K562 (cell line): ENCODE measurements around the gene TDRD9. TPM values are rescaled to one million over a fixed set of nuclear protein-coding genes. Genes with fewer than 3 reads are reported as not detected.
A peak's percentile ranks its signal among the peaks of the same experiment; 100 is the strongest.

Source experiments
- ATAC-seq: fragments of 200-7000 bp; cut with Tn5 transposase; 3 replicates; pipeline ENCODE4 v1.9.1; 2020; ENCODE audit warnings: moderate library complexity
- BruUV-seq: library from RNA; stranded (reverse); fragments of 400-500 nt; replicated peaks from 2 replicates; lab custom pipeline; 2021; lab: Mats Ljungman, UMichigan
- CTCF ChIA-PET: fragments of 300-600 bp; formaldehyde crosslinking; extraction: SDS; loops from one replicate; lab custom pipeline; 2021; ENCODE audit warnings: low intra/inter-chr PET ratio; lab: Yijun Ruan, JAX
- POLR2A ChIA-PET: fragments of 300-600, 350-650 bp; sonication (Branson Sonifier 250); formaldehyde crosslinking; extraction: SDS; loops from one replicate; lab custom pipeline; 2021; ENCODE audit warnings: antibody characterized with exemption, inconsistent platforms; lab: Yijun Ruan, JAX
- DNase-seq, 4 experiments: peaks; one replicate each; pipeline versions ENCODE4 v3.0.0 to v3.0.0-alpha.2; 2011 to 2018; ENCODE audit warnings: low spot score in 3 of 4, mixed read lengths in 3 of 4; ENCODE audit errors: extremely low read depth in 1 of 4
- FAIRE-seq: peaks from 2 replicates; lab custom pipeline; 2011; peaks lifted over from hg19 to GRCh38; lab: Jason Lieb, UNC
- H2AFZ ChIP-seq: 2 replicates; pipeline ENCODE4 v1.6.0; 2011; ENCODE audit warnings: low read depth, low read length, control low read depth, inconsistent platforms
- H3K27ac ChIP-seq: fragments of 200-600 bp; 3 replicates; pipeline ENCODE4 v1.8.0; 2011; ENCODE audit warnings: low read depth, mild to moderate bottlenecking, control low read depth, inconsistent platforms, low read length, moderate library complexity, mixed read lengths; ENCODE audit errors: extremely low read depth
- H3K27me3 ChIP-seq, 2 experiments: fragments of 300-600 bp in 1 of 2; 2 replicates in 1 of 2; 3 replicates in 1 of 2; pipeline versions ENCODE4 v1.6.0 to v1.8.0; 2011; ENCODE audit warnings: inconsistent platforms in 2 of 2, low read length in 2 of 2, mild to moderate bottlenecking in 1 of 2, mixed read lengths in 1 of 2, moderate library complexity in 1 of 2; ENCODE audit not compliant: control insufficient read depth in 2 of 2, insufficient read depth in 2 of 2
- H3K36me3 ChIP-seq: fragments of 300-600 bp; 3 replicates; pipeline ENCODE4 v1.8.0; 2011; ENCODE audit warnings: mild to moderate bottlenecking, low read length, inconsistent platforms; ENCODE audit not compliant: control insufficient read depth, insufficient read depth
- H3K4me1 ChIP-seq, 2 experiments: fragments of 200-600 bp in 1 of 2; replicated peaks in 1 of 2; 2 replicates in 1 of 2; 3 replicates in 1 of 2; pipeline versions ENCODE4 v1.5.1 to v1.8.0; 2011; ENCODE audit warnings: inconsistent platforms in 2 of 2, low read length in 2 of 2, mild to moderate bottlenecking in 1 of 2, mixed read lengths in 1 of 2, moderate library complexity in 1 of 2; ENCODE audit not compliant: control insufficient read depth in 2 of 2, insufficient read depth in 2 of 2
- H3K4me2 ChIP-seq: 2 replicates; pipeline ENCODE4 v1.6.1; 2011; ENCODE audit warnings: low read length, control low read depth, inconsistent platforms, mixed read lengths; ENCODE audit not compliant: insufficient read depth
- H3K4me3 ChIP-seq: fragments of 200-600 bp; sonication (generic), shearing (Covaris generic); 2 replicates; pipeline ENCODE4 v1.5.1; 2016; ENCODE audit warnings: control low read depth, inconsistent platforms
- H3K79me2 ChIP-seq: fragments of 200-600 bp; 3 replicates; pipeline ENCODE4 v1.8.0; 2011; ENCODE audit warnings: low read length, inconsistent platforms; ENCODE audit not compliant: control insufficient read depth, insufficient read depth
- H3K9ac ChIP-seq, 2 experiments: 2 replicates each; pipeline versions ENCODE4 v1.6.0 to v1.6.1; 2011; ENCODE audit warnings: low read depth in 2 of 2, low read length in 2 of 2, control low read depth in 1 of 2, inconsistent platforms in 1 of 2, mild to moderate bottlenecking in 1 of 2, mixed read lengths in 1 of 2; ENCODE audit not compliant: insufficient read depth in 1 of 2
- H3K9me1 ChIP-seq: one replicate; pipeline ENCODE4 v1.6.0; 2011; ENCODE audit warnings: inconsistent platforms, mild to moderate bottlenecking, low read length, moderate library complexity; ENCODE audit not compliant: control insufficient read depth, insufficient read depth
- H3K9me3 ChIP-seq: replicated peaks from 2 replicates; pipeline ENCODE4 v1.5.1; 2011; ENCODE audit warnings: low read depth, low read length, inconsistent platforms; ENCODE audit not compliant: control insufficient read depth, insufficient read depth
- H4K20me1 ChIP-seq: replicated peaks from 2 replicates; pipeline ENCODE4 v1.6.1; 2011; ENCODE audit warnings: low read length, inconsistent platforms, mixed read lengths; ENCODE audit not compliant: control insufficient read depth, insufficient read depth
- RBM25 ChIP-seq: fragments of 200-400 bp; formaldehyde crosslinking; IDR thresholded peaks from 2 replicates; pipeline ENCODE4 v1.6.1; 2018; ENCODE audit warnings: low read length, low read depth, moderate library complexity; ENCODE audit not compliant: severe bottlenecking
- RFX7 ChIP-seq: fragments of 250-450 bp; sonication (Bioruptor Pico); IDR thresholded peaks from 2 replicates; pipeline ENCODE4 v1.5.1; 2021; ENCODE audit warnings: mild to moderate bottlenecking
- ZFP36 ChIP-seq: fragments of 150-350 bp; IDR thresholded peaks from 2 replicates; pipeline ENCODE4 v1.6.1; 2018; ENCODE audit warnings: low read length, low read depth; ENCODE audit not compliant: partially characterized antibody
- ZNF3 ChIP-seq: fragments of 250-450 bp; sonication (Bioruptor Pico); IDR thresholded peaks from 2 replicates; pipeline ENCODE4 v1.5.0; 2021; ENCODE audit warnings: mild to moderate bottlenecking, moderate library complexity
- ZNF436 ChIP-seq: fragments of 250-450, 450-650 bp; sonication (Bioruptor Pico); formaldehyde crosslinking; IDR thresholded peaks from 2 replicates; pipeline ENCODE4 v1.7.0; 2020; ENCODE audit warnings: mild to moderate bottlenecking
- ZNF830 ChIP-seq: fragments of 250-450 bp; sonication (Bioruptor Pico); IDR thresholded peaks from 2 replicates; pipeline ENCODE4 v1.5.0; 2021; ENCODE audit warnings: mild to moderate bottlenecking
- WGBS: fragments of 100-300 bp; shearing (Covaris generic); methylation state at CpG from one replicate; pipeline ENCODE4 v1.1.6; 2016; ENCODE audit warnings: low coverage, mixed read lengths; ENCODE audit not compliant: insufficient coverage; ENCODE audit errors: missing lambda C conversion rate; 5-methylcytosine and 5-hydroxymethylcytosine counted together
- in situ Hi-C: fragments of 300-500 bp; cut with MboI; formaldehyde crosslinking; loops from 4 replicates; pipeline ENCODE4 v1.15.0; 2018; ENCODE audit warnings: inconsistent platforms, mixed read lengths
- intact Hi-C: fragments of 100-400 bp; cut with micrococcal nuclease; formaldehyde crosslinking; loops from 2 replicates; pipeline ENCODE4 v1.14.2; 2022
- polyA plus RNA-seq, 8 experiments: library from polyadenylated mRNA; depleted of rRNA in 4 of 8; stranded (reverse) in 5 of 8; unstranded in 3 of 8; fragments of >200 nt; fragmentation: Nextera tagmentation in 2 of 8; fragmentation: Illumina TruSeq in 1 of 8; extraction: Ambion mirVana in 2 of 8; extraction: Trizol in 1 of 8; gene quantifications; 2 replicates each; pipeline versions ENCODE4 v1.2.1 to v1.2.3, GENCODE V29; 2011 to 2014; ENCODE audit warnings: inconsistent platforms in 1 of 8, missing spikeins in 1 of 8
- total RNA-seq, 7 experiments: library from RNA; depleted of rRNA in 6 of 7; stranded (reverse); fragments of >200 nt in 6 of 7; fragmentation: Illumina TruSeq in 2 of 7; extraction: Trizol in 2 of 7; gene quantifications; 2 replicates each; pipeline versions ENCODE4 v1.2.1 to v1.2.3, GENCODE V29; 2011 to 2021; ENCODE audit warnings: low replicate concordance in 1 of 7
- TF ChIP-seq, protein P1 (sequence below): IDR thresholded peaks from 3 replicates; pipeline ENCODE4 v1.6.1; 2011; ENCODE audit warnings: borderline replicate concordance, mild to moderate bottlenecking, moderate library complexity; ENCODE audit not compliant: insufficient read length; ENCODE audit errors: extremely low read depth
- TF ChIP-seq, protein P2 (sequence below): fragments of 250-450 bp; sonication (Bioruptor Pico); IDR thresholded peaks from 2 replicates; pipeline ENCODE4 v1.9.0; 2021; ENCODE audit warnings: mild to moderate bottlenecking, inconsistent platforms

The TDRD9 gene
- total and polyA plus RNA-seq, 9 of the 15 experiments (the other 6 are each of a cell fraction or from before 2014, with no cell fraction given): 0.04 to 0.14 (median 0.04) TPM; not detected in 5

DNA sequence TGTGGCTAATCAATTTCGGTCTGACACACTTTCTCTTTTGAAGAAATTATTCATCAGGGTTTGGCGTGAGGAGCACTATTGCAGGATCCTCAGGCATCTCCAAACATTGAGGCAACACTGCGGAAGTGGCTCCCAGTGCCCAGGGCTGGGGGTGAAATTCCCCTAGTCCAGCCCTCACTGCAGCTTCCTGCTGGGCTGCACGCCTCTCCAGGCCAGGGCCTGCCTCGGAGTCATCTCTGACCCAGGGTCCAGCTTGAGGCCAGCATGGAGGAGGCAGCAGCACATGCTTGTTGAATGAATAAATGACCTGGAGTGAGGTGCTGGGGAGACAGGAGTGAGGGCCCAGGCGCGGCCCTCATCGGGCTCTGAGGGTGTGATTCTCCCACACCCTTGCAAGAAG is 36.0 kb upstream of the TDRD9 start:
- Histone ChIP-seq H2AFZ (no peak overlapping the region), H3K4me1 (peaks cover 4 to 33% of the 10 kb centered on the region in 2 experiments; a peak in 4 of 5 replicates), H3K27ac (no peak overlapping the region), H3K27me3 (peaks cover 6 to 24% of the 10 kb centered on the region in 2 experiments; a peak in 3 of 5 replicates), H3K9me1 (no peaks in the 10 kb centered on the region), H3K79me2 (no peaks in the 10 kb centered on the region), H3K4me2 (no peak overlapping the region), H3K9ac (no peak overlapping the region; a peak in 1 of 4 replicates), H3K9me3 (no peaks in the 10 kb centered on the region), H4K20me1 (no peaks in the 10 kb centered on the region; the same call in 1 of the 2 replicates), H3K4me3 (no peak overlapping the region), H3K36me3 (no peaks in the 10 kb centered on the region)
- DNase-seq (no peak), FAIRE-seq (no peak), ATAC-seq (no peak)
- CTCF ChIA-PET: no interaction called here
- 23% methylated on average over 8 of the region's 8 CpGs for WGBS
- in situ Hi-C loops: no loop called here
- POLR2A ChIA-PET: no interaction called here
- TF ChIP-seq ZFP36 (peak; percentile 96), ZNF3 (CRISPR knock-in tag) (peak; percentile 94), ZNF830 (CRISPR knock-in tag) (no peak), RBM25 (peak; percentile 64), ZNF436 (CRISPR knock-in tag) (peak; percentile 58; the same call in 1 of the 2 replicates), RFX7 (CRISPR knock-in tag) (no peak)
- TF ChIP-seq, protein P1, sequence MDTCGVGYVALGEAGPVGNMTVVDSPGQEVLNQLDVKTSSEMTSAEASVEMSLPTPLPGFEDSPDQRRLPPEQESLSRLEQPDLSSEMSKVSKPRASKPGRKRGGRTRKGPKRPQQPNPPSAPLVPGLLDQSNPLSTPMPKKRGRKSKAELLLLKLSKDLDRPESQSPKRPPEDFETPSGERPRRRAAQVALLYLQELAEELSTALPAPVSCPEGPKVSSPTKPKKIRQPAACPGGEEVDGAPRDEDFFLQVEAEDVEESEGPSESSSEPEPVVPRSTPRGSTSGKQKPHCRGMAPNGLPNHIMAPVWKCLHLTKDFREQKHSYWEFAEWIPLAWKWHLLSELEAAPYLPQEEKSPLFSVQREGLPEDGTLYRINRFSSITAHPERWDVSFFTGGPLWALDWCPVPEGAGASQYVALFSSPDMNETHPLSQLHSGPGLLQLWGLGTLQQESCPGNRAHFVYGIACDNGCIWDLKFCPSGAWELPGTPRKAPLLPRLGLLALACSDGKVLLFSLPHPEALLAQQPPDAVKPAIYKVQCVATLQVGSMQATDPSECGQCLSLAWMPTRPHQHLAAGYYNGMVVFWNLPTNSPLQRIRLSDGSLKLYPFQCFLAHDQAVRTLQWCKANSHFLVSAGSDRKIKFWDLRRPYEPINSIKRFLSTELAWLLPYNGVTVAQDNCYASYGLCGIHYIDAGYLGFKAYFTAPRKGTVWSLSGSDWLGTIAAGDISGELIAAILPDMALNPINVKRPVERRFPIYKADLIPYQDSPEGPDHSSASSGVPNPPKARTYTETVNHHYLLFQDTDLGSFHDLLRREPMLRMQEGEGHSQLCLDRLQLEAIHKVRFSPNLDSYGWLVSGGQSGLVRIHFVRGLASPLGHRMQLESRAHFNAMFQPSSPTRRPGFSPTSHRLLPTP: peak; percentile 7
- TF ChIP-seq, protein P2, sequence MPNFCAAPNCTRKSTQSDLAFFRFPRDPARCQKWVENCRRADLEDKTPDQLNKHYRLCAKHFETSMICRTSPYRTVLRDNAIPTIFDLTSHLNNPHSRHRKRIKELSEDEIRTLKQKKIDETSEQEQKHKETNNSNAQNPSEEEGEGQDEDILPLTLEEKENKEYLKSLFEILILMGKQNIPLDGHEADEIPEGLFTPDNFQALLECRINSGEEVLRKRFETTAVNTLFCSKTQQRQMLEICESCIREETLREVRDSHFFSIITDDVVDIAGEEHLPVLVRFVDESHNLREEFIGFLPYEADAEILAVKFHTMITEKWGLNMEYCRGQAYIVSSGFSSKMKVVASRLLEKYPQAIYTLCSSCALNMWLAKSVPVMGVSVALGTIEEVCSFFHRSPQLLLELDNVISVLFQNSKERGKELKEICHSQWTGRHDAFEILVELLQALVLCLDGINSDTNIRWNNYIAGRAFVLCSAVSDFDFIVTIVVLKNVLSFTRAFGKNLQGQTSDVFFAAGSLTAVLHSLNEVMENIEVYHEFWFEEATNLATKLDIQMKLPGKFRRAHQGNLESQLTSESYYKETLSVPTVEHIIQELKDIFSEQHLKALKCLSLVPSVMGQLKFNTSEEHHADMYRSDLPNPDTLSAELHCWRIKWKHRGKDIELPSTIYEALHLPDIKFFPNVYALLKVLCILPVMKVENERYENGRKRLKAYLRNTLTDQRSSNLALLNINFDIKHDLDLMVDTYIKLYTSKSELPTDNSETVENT (CRISPR knock-in tag): no peak
- intact Hi-C loops: no loop called here
- no TSS peak for BruUV-seq
